IPS DF 4.7 (cell line): ENCODE data around the gene RSPH6A.

Experiments used
- DNase-seq: peaks from one replicate; pipeline ENCODE4 v3.0.0-alpha.2; 2013; ENCODE audit warnings: low spot score; ENCODE audit errors: extremely low read depth

Gene RSPH6A

DNA sequence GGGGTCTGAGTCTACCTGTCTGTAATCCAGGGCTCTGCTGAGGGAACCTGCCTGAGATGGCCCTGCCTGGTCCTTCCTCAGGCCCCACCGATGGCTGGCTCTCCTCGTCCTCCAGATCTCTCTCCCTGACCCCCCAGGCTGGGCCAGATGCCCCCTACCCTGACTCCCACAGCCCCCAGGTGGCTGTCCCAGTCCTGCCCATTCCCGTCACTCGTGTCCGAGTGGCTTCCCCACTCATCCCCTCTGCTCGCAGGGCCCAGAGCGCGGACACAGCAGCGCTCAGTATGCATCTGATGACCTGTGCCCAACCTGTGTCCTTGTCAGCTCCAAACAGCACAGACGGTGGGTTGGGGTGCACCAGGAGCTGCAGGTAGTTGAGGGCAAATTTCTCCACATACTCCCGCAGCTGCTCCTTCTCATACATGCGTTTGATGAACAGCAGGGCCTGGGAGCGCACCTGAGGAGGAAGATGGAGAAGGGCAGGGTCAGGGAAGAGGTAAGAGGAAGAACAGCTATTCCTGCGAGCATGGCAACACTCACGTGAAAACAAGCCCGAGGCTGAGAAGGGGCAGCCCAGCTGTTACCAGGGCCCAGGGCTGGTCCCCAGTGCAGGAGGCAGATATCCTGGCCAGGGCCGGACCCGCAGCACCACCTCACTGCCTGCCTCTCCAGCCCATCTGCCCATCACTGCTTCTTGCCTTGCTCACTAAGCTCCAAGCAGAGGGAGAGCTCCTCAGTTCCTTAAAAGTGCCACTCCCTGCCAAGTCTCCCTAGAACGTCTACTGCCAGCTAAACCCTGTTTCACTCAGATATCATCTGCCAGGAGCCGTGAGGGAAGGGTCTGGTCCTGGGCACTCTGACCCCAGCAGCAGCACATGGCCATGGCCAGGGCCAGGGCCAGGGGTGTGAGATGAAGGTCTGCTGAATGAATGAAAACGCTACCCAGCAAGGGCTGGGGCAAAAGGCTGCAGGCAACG, 11.1 kb upstream of the RSPH6A start:
- no peak for DNase-seq

DNA sequence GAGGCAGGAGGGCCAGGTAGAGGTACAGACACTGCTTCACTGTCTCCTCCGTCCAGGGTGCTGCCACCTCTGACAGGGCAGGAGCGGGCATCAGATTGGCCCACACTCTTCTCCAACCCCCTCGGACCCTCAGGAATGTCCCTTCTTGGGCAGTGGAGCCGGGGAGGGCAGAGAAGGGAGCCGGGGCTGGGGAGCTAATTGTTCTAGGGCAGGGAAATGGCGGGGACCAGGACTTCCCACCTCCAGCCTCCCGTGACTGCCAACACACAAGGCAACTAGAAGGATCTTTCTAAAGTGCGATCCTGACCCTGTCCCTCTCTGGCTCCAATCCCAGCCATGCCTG, 10.1 kb upstream of the RSPH6A start:
- no peak for DNase-seq

- no peak for DNase-seq
Observed at GRCh38 chr19:45824531-45825262, 9.6 kb upstream of the RSPH6A start.

- DNase-seq: no peak
Observed at GRCh38 chr19:45824041-45824471, 8.9 kb upstream of the RSPH6A start.

- DNase-seq: no peak
Observed at GRCh38 chr19:45823182-45823581, 8.1 kb upstream of the RSPH6A start.

DNA sequence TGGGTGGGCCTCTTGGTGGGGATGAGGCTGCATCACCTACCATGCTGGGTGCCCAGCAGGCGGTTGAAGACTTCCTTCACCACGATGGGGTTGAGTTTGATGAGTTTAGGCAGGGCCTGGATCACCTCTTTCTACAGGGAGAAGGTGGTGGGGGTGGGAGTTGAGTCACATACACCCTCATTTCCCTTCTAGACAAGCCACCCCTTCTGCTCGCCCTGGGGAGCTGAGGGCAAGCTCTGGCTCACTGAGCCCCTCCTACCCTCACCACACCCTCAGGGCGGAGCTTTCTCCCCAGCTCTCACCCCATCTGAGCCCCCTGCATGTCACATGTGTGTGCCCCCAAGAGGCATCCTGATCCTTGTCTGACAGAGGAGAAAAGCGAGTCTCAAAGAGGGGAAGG, 7.6 kb upstream of the RSPH6A start:
- DNase-seq: no peak

GRCh38 chr19:45821570-45821969, 6.5 kb upstream of the RSPH6A start:
- DNase-seq: no peak

DNA sequence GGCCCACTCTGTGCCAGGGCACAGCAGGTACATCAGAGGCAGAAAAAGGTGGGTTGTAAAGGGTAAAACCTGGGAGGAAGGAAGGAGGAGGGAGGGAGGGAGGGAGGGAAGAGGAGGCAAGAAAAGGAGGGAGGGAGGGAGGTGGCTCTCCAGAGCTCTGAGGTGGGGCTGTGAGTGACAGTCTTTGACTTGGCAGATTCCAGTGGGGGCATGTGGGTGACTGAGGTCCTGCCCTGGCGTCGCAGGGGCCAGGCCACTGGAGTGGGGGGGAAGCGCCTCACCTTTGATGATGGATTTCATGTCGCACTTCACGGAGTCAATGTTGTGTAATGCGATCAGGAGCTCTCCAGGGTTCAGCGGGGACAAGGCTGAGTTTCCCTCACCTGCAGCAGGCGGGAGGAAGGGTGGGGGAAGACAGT, 6.0 kb upstream of the RSPH6A start:
- no peak for DNase-seq

DNA sequence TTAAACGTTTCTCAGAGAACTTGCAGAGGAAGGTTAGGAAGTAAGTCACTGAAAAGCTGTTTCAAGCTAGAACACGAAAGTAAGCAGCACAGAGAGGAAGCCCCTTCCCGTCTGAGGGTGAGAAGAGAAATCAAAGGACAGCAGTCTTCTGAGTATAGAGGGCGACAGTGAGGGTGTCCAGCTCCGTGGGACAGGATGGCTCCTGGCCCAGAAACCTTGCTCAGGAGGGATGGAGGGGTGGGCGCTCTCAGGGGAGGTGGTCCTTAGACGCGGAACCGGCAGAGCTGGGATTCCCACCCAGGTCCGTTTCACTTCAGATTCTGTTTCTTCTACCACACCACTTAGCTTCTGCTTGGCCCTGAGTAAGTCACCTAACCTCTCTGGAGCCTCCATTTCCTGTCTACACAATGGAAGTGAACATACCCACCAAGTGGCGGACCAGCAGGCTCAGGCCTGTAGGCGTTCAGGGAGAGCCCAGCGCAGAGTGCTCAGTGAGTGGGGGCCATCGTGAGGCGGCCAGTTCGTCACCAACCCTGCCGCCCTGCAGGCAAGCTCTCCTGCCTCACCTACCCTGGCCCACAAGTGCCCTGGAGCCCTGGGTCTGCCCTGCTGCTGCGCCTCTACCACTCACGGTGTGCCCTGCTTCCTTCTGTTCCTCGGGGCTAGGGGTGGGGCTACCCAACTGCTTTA, 5.5 kb upstream of the RSPH6A start:
- no peak for DNase-seq

DNA sequence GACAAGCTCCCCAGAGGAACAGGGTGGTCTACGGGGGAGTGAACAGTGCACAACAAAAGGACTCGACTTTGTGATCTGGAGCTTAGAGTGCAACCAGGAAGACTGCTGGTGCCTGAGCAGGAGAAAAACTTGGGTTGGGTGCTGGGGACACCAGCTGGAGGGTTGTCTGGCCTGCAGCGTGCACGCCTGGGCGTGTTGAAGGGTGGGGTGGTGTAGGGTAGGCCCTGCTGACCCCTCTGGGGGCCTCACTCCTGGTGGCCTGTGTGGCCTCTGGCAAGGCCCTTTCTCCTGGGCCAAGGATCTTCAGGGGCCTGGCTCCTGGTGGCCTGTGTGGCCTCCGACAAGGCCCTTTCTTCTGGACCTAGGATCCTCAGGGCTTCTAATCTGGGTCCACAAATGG, 4.7 kb upstream of the RSPH6A start:
- no peak for DNase-seq

DNA sequence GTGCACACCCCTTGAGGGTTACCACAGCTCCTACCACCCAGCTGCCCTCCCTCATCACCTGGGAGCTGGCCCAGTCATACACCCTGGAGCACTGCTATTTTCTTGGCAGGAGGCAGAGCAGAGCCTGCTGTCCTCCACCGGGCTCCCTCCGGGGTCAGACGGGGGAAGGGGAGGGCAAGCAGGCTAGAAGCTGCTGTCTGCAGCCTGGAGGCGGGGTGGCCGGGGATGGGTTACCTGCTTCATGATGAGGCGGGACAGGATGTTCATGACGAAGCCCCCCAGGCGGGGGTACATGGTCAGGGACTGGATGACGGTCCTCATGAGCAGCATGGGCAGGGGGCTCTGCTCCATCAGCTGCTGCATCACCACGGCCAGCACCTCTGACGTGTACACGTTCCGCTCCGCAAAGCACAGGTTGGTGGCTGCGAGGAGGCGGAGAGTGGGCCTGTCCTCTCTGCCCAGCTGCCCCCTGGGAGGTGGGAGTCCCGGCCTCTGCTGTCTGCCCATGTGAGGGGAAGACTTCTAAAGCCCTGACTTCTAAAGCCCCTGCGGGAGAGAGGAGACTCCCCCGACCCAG, 2.7 kb upstream of the RSPH6A start:
- DNase-seq: no peak

GRCh38 chr19:45817010-45817724, 2.1 kb upstream of the RSPH6A start:
- DNase-seq: peak; percentile 94

DNA sequence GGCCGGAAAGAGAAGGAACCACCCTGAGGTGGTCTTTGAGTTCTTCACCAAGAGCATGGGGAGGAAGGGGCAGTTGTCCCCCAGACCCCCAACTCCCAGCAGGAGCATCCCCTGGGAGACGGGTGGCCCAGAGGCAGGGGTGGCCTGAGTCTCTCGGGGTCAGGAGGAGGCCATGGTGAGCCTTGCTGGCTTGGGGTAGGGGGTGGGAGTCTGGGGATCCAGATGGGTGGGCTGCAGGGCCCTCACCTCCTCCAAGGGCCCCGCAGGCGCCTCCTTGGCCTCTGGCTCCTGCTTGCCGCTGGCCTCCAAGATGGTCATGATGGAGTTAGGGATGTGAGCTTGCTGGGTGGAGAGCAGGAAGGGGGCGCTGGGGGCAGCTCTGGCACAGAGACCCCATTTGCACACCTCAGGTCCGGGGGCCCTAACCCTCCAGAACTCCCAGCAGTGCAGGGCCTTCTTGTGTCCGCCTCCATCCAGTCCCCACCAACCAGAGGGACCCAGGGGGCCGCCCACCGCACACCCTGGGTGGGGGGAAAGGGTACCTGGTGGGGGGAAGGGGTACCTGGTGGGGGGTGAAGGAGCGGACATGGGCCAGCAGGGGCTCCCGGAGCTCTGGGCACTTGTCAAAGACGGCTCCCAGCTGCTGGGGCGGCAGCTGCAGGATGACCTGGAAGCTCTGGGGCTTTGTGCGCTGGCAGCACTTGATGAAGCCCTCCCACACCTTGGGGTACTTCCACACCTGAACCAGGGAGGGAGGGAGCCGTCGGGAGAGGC, 1.3 kb upstream of the RSPH6A start:
- DNase-seq: no peak

DNA sequence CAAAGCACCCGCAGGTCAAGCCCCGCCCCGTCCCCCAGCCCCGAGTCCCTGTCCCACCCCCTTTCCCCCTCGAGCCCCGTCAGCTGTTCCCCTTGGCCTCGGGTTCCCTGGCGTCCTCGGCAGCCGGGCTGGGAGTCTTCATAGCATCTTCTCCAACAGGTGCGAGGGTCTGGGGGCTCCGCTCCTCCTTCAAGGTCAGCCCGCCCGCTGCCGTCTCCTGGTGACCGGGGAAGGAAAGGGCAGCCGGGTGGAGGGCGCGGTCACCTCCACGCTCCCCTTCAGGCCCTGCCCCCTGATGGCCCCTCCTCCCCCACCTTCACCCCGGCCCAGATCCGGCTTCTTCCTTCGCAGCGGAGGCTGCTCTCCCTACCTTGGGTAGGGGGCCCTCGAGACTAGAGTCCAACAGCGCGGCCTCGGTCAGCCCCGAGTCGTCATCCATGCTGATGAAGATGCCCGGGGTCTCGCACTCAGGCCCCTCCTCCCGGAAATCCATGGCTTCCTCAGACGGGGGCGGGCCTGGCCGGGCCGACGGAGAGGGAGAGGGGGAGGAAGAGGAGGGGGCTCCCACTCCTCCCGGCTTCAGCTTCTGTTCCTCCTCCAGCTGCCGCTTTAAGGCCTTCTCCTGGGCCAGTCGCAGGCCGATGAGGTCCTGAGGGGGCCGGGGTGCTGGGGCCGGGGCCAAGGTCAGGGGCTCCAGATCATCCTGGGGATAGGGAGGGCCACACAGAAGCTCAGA, 541 bp upstream of the RSPH6A start:
- DNase-seq: no peak

DNA sequence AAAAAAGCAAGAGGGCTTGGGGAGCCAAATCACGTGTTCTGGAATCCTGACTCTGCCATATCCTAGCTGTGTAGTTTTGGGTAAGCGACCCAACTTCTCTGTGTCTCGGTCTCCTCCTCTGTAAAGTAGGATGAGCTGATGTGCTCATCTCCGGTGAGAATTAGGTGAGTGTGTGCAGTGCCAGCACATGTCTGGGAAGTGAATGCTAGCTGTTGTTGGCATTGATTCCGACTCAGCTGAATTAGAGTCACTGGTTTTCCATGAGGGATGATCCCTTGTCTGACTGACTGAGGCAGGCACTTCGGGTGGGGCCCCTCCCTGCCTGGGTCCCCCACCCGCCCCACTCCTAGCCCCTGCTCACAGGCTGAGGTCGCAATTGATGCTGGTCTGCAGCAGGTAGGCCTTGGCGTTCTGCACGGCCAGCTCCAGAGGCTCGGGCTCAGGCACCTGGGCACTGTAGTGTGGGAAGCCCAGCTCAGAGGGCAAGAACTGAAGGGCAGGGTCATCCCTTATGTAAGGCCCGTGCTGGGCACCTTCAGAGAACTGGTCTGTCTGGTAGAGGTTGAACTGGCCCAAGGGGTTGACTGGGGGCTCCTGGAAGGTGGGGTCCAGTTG, 835 bp downstream of the RSPH6A start:
- DNase-seq: no peak

DNA sequence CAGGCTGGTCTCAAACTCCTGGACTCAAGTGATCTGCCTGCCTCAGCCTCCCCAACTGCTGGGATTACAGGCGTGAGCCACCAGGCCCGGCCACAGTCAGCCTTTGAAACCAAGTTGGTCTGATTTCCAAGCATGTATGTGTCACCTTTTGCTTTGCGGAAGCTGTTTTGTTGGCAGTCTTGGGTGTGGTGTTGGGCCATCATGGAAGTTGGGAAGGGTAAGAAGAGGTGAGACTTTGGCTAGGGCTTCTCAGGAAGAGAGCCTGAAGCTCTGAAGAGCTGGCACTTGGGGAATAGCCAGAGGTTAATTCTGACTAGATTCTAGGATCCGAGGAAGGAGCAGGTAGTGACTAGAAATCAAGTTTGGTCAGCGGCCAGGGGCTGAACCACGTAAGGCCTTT, 2.8 kb downstream of the RSPH6A start:
- no peak for DNase-seq

GRCh38 chr19:45809643-45810159, 5.4 kb downstream of the RSPH6A start:
- DNase-seq: no peak

DNA sequence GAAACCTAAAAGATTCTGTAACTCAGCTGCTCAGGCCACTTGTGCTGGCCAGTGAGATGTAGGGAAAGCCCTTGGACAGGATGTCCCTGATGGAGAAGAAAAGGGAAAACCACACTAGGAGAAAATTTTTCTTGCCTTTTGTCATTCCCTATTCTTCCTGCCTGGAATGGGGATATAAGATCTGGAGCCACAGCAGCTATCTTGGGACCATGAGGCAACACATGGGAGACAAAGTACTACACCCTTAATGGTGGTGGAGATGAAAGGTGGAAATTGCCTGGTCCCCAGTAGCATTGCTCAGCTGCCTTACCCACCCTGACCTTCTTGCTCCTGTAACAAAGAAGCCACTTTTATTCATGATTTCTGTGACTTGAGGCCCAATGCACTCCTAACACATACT, 9.4 kb downstream of the RSPH6A start:
- DNase-seq: no peak

DNA sequence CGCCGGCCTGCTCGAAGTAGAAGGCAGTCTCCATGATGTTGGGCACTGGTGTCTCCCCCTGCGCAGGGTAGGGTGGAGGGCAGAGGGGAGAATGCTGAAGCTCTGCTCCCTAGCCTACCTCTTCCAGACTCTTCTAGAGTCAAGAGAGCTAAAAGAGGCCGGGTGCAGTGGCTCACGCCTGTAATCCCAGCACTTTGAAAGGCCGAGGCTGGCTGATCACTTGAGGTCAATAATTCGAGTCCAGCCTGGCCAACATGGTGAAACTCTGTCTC, 10.2 kb downstream of the RSPH6A start:
- DNase-seq: no peak
